Caki2 (cell line): ENCODE data around the gene DACT3. TPM values are rescaled to one million over a fixed set of nuclear protein-coding genes. Genes with fewer than 3 reads are reported as not detected.
A peak's percentile ranks its signal among the peaks of the same experiment; 100 is the strongest.
"Not testable (repeated sequence)": the region's sequence is repeated elsewhere in the genome, so short reads cannot be mapped to it uniquely, and the experiment has no call there.

Source experiments
- DNase-seq: peaks from one replicate; pipeline ENCODE4 v3.0.0-alpha.2; 2015; ENCODE audit warnings: low read depth
- in situ Hi-C: cut with HindIII; loops from 2 replicates; pipeline ENCODE4 v1.10.0; 2016; ENCODE audit warnings: low sequenced_read_pairs, low pct_unique_long_range_greater_than_20kb, mixed read lengths
- total RNA-seq: library from RNA; depleted of rRNA; stranded (reverse); fragments of >200 nt; shearing (Covaris generic); gene quantifications from 2 replicates; pipeline ENCODE4 v1.2.3, GENCODE V29; 2014; ENCODE audit warnings: low replicate concordance

Gene DACT3
- total RNA-seq, 1 experiment from 2014 or later, result 0.03 TPM

GRCh38 chr19:46639358-46640182, 21.4 kb downstream of the DACT3 start:
- in situ Hi-C loops, result no loop called here
- DNase-seq, result no peak

- in situ Hi-C loops, result no loop called here
- DNase-seq, result no peak
Measured at GRCh38 chr19:46637224-46637623, 23.8 kb downstream of the DACT3 start.

GRCh38 chr19:46635920-46636761, 24.8 kb downstream of the DACT3 start, which contains the start of gene GNG8:
GNG8 (minus strand) TSS chr19:46636202; CDS start chr19:46634682, 1,520 bp downstream.
- in situ Hi-C loops, result no loop called here

DNA sequence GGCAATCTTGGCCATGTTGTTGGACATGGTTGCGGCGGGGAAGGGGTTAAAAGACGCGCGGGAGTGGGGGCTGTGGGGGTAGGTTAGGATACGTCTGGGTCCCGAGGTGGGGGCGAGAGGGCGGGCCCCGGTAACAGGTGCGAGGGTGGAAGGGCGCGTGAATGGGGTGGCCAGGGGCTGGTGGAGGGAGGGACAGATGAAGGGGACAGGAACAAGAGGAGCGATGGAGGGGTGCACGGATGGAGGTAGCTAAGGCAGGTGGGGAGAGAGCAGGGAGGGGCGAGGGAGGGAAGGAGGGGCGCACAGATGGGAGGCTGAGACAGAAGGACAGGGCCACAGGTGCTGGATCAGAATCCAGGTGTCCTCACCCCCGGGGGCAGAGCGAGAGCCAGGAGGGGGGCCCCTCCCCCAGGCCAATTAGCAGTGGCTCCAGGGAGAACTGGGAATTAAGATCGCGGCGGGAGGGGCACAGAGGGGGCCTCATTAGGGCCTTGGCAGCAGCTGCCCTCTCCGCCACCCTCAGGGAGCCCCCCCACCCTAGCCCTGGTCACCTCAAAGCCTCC, 26.2 kb downstream of the DACT3 start:
- no peak for DNase-seq
- in situ Hi-C loops, result no loop called here

More at GRCh38 chr19:46635920-46636761, 24.8 kb downstream of the DACT3 start, which contains the start of gene GNG8:
- DNase-seq, result no peak

- peak; percentile 70 for DNase-seq
- in situ Hi-C loops, result no loop called here
Measured at GRCh38 chr19:46634045-46634655, 26.8 kb downstream of the DACT3 start.

- in situ Hi-C loops, result no loop called here
- no peak for DNase-seq
Measured at GRCh38 chr19:46633130-46633529, 27.9 kb downstream of the DACT3 start.

GRCh38 chr19:46631481-46631880, 29.5 kb downstream of the DACT3 start:
- no peak for DNase-seq
- in situ Hi-C loops, result no loop called here

- DNase-seq, result no peak
- in situ Hi-C loops, result no loop called here
Measured at GRCh38 chr19:46630586-46631205, 30.3 kb downstream of the DACT3 start.

DNA sequence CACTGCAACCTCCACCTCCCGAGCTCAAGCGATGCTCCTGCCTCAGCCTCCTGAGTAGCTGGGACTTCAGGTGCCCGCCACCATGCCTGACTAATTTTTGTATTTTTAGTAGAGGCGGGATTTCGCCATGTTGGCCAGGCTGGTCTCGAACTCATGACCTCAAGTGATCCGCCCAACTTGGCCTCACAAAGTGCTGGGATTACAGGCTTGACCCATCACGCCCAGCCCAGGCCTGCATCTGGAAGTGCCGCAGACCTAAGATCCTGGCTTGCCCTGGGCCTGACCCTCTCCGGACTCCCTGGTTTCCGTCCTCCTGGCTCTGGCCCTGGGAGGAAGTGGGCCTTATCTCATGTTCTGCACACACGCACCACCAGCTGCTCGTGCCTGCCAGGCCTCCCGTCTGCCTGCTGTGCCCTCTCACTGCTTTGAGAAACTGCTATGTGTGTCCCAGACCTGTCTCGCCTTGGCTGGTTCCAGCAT, 31.4 kb downstream of the DACT3 start:
- in situ Hi-C loops, result no loop called here
- no peak for DNase-seq

DNA sequence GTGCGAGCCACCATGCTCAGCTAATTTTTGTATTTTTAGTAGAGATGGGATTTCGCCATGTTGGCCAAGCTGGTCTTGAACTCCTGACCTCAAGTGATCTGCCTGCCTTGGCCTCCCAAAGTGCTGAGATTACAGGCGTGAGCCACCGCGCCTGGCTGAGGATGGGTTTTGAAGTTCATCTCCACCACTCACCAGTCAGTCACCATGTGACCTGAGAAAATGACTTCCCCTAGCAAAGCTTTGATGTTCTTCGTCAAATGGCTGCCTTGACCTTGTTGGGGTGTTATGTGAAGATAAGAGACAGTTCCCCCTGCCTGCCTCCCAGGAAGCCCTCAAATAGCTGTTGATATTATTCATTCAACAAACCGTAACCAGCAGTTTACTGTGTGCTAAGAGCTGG, 32.0 kb downstream of the DACT3 start:
- DNase-seq, in situ Hi-C loops: not testable (repeated sequence)

DNA sequence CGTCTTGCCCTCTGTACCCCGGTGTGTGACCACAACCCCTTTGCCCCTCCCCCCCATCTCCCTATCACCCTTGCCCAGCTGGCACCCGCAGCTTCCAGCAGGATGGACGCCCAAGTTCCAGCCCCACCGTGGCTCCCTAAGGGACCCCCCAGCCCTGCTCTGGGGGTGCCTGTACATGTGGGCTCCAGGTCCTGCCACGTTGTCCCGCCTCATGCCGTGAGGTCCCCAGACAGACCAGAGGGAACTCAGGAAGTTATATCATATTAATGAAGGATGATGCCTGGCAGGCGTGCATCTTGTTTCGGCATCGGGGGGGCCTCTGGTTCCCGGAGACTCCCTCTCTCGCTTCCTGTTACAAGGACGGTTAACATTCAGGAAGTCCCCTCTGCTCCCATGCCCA, 34.5 kb downstream of the DACT3 start:
- in situ Hi-C loops, result no loop called here

GRCh38 chr19:46625731-46626130, 35.3 kb downstream of the DACT3 start:
- DNase-seq, result no peak
- in situ Hi-C loops, result no loop called here

More for the DNA sequence above, 34.5 kb downstream of the DACT3 start:
- DNase-seq, result no peak

DNA sequence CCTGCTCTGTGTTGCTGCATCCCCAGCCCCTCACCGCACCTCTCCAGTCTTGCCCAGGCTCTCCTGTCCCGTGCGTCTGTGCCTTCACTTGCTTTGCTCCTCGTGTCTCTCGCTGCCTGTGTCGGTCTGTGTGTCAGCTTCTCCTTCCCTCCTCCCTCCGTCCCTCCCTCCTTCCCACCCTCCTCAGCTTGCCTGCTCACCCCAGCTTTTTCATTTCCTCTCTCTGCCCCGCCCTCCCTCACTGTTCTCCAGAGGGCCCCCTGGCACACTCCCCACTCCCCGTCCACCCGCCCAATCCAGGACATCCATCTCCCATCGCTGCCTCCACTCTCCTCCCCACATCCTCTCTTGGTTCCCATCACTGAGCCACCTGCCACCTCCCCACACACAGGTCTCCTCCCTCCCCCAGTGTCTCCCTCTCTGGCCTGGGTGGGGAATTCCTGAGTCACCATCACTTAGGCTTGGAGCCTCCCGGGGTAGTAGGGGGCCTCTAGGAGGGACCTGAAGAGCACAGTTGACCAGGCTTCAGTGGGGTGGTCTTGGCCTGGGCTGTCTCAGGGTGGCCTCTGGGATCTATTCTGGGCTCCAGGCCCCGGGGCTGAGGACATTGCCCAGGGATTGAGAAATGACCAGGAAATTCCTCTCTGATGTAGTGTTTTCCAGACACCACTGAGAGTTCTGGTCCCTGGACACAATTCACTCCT, 35.9 kb downstream of the DACT3 start, which contains the start of gene PTGIR:
Gene PTGIR (minus strand): TSS at position 132 of the 704 bp plus-strand sequence. CDS start 864 bp downstream, outside the sequence.
- in situ Hi-C loops, result no loop called here
- no peak for DNase-seq

- no peak for DNase-seq
- in situ Hi-C loops, result no loop called here
Measured at GRCh38 chr19:46623915-46624502, 37.0 kb downstream of the DACT3 start.

DNA sequence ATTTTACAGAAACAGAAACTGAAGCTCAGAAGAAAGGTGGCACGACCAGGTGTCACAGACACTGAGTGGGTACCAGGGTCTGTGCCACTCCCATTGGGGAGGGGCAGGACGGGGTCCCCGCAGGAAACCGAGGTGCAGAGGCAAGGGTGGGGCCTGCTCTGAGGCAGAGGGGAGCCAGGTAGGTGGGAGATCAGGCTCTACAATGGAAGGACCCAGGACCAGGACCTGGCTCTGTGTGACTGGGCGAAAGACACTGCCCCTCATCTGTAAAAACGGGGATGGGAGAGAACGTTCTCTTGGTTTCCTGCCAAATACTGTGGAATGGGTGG, 38.9 kb downstream of the DACT3 start:
- in situ Hi-C loops, result no loop called here
- DNase-seq, result no peak

GRCh38 chr19:46621191-46622117, 39.5 kb downstream of the DACT3 start:
- in situ Hi-C loops, result no loop called here
- no peak for DNase-seq
